NOMO-1 treated with DMSO at 0.1 percent for 48 hours (cell line): Measurements from ENCODE around the gene NREP.

Source experiments
- DNase-seq: peaks from one replicate; lab custom pipeline; 2025; ENCODE audit not compliant: unreplicated experiment; lab: John Stamatoyannopoulos, UW

The NREP gene

GRCh38 chr5:111765613-111766571, 8.9 kb upstream of the NREP start:
- DNase-seq = no peak

- DNase-seq = no peak
Observed at GRCh38 chr5:111764019-111764418, 7.0 kb upstream of the NREP start.

- no peak for DNase-seq
Observed at GRCh38 chr5:111762895-111763294, 5.9 kb upstream of the NREP start.

- DNase-seq = no peak
Observed at GRCh38 chr5:111758284-111758628, 1.3 kb upstream of the NREP start.

- DNase-seq = peak; percentile 84
Observed at GRCh38 chr5:111757355-111758283, 625 bp upstream of the NREP start.

GRCh38 chr5:111755942-111756381, 1.0 kb downstream of the NREP start:
- peak; percentile 72 for DNase-seq

- DNase-seq = no peak
Observed at GRCh38 chr5:111755345-111755941, 1.6 kb downstream of the NREP start.

GRCh38 chr5:111753884-111754589, 3.0 kb downstream of the NREP start:
- DNase-seq = no peak

GRCh38 chr5:111752426-111752965, 4.5 kb downstream of the NREP start:
- DNase-seq = no peak

GRCh38 chr5:111749303-111750026, 7.5 kb downstream of the NREP start:
- DNase-seq = no peak

GRCh38 chr5:111748304-111748763, 8.7 kb downstream of the NREP start:
- DNase-seq = no peak

- no peak for DNase-seq
Observed at GRCh38 chr5:111747337-111747736, 9.7 kb downstream of the NREP start.

GRCh38 chr5:111746791-111747190, 10.2 kb downstream of the NREP start:
- DNase-seq = no peak

GRCh38 chr5:111745075-111745739, 11.8 kb downstream of the NREP start:
- DNase-seq = no peak

- DNase-seq = no peak
Observed at GRCh38 chr5:111744455-111744854, 12.5 kb downstream of the NREP start.

- DNase-seq = no peak
Observed at GRCh38 chr5:111743988-111744387, 13.0 kb downstream of the NREP start.

- no peak for DNase-seq
Observed at GRCh38 chr5:111743512-111743911, 13.5 kb downstream of the NREP start.

GRCh38 chr5:111742177-111742994, 14.6 kb downstream of the NREP start:
- DNase-seq = no peak
